OCI-LY3 (cell line): Measurements from ENCODE around the gene LBR.

Experiments
- EZH2phosphoT487 ChIP-seq: fragments of 200-600 bp; shearing (Covaris generic); IDR thresholded peaks from 2 replicates; pipeline ENCODE4 v1.6.1; 2018; ENCODE audit warnings: antibody characterized with exemption, mixed run types, low read depth
- TF ChIP-seq, protein P1 (sequence below): fragments of 200-600, 300-600 bp; sonication (generic); IDR thresholded peaks from 2 replicates; pipeline ENCODE4 v1.5.1; 2014; ENCODE audit warnings: antibody characterized with exemption, low read length, low read depth

DNA sequence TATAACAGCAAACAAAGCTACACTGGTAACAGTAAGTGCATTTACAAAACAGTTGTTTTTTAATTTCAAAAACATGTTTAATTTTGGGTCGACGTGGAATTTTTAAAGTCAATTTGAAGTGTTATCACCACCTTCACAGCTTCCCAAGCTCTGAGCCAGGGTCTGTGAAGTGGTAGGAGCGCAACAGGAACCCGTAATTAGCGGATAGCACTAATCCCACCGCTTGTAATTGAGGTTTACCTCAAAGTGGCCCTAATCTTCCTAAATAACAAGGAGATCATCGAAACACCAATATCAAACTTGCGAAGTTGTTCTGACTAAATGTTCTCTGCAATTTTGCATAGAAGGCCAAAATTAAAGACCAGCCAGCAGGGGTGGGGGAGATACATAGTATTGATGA is 18.8 kb downstream of the LBR start:
- TF ChIP-seq, protein P1, sequence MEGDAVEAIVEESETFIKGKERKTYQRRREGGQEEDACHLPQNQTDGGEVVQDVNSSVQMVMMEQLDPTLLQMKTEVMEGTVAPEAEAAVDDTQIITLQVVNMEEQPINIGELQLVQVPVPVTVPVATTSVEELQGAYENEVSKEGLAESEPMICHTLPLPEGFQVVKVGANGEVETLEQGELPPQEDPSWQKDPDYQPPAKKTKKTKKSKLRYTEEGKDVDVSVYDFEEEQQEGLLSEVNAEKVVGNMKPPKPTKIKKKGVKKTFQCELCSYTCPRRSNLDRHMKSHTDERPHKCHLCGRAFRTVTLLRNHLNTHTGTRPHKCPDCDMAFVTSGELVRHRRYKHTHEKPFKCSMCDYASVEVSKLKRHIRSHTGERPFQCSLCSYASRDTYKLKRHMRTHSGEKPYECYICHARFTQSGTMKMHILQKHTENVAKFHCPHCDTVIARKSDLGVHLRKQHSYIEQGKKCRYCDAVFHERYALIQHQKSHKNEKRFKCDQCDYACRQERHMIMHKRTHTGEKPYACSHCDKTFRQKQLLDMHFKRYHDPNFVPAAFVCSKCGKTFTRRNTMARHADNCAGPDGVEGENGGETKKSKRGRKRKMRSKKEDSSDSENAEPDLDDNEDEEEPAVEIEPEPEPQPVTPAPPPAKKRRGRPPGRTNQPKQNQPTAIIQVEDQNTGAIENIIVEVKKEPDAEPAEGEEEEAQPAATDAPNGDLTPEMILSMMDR, result no peak
- no peak for TF ChIP-seq EZH2phosphoT487
